ENCODE measurements around the gene UBE2I.

The UBE2I gene

DNA sequence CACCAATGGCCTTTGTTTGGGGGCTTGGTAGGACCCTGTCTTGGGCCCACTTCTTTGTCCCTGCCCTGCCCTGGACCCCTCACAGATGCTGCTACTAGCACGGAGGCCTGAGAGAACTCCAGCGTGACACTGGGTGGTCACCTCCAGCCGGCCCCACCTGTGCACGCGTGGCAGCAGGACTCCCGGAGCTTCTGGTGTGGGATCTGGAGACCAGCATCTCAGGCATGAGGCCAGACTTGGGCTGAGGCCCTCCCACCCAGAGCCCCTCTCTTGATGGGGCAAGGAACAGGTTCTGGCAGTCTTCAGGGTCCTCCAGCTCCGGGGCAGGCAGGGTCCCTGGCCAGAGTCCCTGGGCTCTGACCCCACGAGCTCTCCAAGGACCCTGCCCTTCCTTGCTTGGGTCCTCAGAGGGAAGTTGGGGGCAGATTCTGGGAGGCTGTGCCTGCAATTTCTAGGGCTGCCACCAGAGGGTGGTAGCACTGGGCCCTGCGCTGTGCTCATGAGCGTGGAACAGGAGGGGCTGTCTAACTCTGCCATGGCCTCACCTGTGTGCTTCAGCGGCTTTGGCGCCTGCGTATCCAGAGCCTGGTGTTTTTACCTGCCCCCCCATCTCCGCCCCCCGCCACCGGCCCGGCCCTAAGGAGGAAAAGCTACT is 21.0 kb downstream of the UBE2I start:
- DNase-seq (ENCODE audit: low read depth in 2 of 2) = peak in 1 of 2 experiments; percentile 40

GRCh38 chr16:1330931-1331711 is 21.7 kb downstream of the UBE2I start:
- DNase-seq (ENCODE audit: low read depth in 2 of 2) = no peak

DNA sequence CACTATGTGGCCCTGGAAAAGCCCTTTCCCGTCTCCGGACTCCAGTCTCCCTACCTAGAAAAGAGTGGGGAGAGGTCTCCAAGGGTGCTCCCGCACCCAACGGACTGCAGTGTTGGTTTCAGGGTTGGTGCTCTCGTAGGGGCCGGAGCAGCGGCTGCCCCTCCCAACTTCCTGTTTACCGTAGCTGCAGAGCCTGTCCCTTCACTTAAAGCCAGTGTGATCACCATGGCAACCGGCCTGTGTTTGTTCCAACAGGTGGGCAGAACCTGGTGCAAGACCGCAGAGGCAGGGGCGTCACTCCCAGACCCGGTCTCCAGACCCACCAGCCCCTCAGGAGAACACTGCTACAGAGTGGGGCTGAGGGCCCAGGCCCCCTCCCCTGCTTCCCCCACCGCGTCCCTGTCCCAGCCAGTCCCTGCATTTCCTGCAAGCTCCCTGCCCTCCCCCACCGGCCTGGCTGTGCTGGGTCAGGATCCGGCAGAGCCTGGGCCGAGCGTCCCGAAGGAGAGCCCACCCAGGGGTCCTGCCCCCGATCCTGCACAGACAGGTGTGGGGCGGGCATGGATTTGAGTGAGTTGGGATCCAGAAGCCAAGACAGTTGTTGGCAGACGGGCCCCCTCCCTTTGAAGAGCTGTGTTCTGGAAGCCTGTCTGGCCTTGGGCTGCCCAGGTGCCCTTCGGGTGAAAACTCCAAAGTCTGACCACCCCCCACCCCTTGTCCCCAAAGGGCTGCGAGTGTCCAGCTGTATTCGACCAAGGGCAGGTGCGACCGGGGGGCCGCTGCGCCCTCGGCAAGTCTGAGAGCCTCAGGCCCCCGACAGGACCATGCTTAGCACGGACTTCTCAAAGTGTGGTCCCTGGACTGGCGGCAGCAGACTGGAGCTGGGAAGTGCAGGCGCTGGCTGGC is 22.5 kb downstream of the UBE2I start:
- no peak for DNase-seq (ENCODE audit: low read depth in 2 of 2)

DNA sequence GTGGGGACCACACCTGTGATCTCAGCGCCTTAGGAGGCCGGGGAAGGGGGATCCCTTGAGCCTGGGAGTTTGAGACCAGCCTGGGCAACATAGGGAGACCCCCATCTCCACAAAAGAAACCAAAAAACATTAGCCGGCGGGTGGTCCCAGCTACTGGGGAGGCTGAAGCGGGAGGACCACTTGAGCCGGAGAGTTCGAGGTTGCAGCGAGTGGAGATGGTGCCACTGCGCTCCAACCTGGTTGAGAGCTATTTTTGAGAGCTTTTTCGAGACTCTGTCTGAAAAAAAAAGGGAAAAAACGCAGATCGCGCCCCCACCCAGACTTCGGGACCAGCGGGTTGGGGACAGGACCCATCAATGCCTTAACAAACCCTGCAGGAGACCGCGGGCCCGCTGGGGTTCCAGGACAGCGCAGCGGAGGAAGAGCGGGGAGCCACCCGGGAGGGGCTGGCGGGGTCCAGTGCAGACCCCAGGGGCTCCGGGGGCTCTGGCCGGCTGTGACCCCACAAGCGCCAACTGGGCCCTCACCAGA is 23.2 kb downstream of the UBE2I start:
- DNase-seq (ENCODE audit: low read depth in 2 of 2) = no peak

- DNase-seq (ENCODE audit: low read depth in 2 of 2) = peak in 1 of 2 experiments; percentile 39
These were observed 23.8 kb downstream of the UBE2I start, which contains the start of gene BAIAP3 for GRCh38 chr16:1333149-1333812. Gene BAIAP3 (plus strand): TSS chr16:1333645. CDS start chr16:1338550, 4,905 bp downstream.

DNA sequence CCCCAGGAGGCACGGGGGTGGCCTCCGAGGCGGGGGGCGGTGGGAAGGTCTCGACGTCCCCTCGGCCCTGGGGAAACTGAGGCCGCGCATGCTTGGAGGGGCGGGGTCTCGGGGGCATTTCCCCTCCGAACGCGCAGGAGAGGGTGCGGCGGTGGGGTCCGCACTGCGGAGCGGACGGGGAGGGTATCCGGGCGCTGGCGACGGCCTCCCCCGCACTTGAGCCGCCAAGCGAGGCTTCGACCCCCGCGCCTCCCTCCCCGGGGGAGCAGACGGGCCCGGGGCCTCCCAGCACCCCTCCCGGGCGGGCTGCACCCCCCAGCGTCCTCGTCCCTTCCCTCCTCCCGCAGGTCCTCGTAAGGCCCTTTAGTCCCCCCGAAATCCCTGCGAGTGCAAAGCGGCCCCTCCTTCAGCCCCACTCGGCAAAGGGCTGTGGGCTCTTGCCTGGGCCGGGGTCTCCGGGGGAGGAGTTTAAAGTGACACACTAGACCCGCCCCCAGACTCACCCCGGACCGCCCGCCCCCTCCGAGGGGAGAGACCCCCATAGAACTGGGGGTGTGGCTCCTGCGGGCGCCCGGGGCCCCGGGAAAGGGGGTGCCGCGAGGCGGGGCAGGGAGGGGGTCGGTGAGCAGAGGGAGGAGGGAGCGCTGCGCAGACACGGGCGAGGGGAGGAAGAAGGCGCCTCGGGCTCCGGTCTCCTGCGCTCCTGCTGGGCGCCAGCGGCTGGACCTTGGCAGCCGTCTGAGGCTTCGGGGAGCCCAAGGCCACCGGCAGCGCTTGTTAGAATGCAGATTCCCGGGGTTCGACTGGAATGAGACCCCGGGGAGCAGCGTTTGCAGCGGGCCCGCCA is 24.6 kb downstream of the UBE2I start:
- DNase-seq (ENCODE audit: low read depth in 2 of 2) = no peak

- DNase-seq (ENCODE audit: low read depth in 2 of 2) = no peak
These were observed 25.3 kb downstream of the UBE2I start for GRCh38 chr16:1334739-1335138.

DNA sequence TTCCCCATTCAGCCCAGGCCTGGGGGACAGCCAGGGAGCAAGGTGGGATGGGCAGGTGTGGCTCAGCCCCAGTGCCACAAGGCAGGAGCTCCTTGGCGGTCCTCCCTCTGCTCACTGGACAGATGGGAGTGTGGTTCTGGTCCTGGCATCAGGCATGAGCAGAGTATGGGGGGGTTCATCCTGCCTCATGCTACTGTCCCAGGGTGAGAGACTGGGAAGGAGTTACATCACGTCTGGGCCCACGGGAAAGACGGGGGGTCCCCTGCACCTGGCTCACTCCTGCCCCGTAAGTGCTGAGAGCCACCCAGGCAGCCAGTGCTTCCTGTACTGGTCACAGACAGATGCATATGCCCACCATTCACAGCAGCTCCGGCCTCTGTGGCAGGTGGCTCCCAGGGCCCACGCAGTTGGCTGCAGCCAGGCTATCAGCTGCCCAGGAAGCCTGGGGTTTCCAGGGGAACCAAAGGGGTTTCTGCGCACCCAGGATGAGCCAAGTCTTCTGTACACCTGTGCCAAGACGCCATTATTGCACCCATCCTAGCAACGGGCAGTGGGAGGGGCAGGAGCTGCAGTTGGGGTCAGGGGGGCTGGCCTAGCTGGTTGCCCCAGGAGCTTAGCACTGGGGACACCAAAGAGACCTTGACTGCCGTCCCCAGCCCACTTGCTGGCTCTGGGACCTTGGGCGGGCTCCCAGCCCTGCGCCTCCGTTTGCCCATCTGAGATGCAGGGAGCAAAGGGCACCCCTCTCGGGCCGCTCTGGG is 26.0 kb downstream of the UBE2I start:
- DNase-seq (ENCODE audit: low read depth in 2 of 2) = no peak

DNA sequence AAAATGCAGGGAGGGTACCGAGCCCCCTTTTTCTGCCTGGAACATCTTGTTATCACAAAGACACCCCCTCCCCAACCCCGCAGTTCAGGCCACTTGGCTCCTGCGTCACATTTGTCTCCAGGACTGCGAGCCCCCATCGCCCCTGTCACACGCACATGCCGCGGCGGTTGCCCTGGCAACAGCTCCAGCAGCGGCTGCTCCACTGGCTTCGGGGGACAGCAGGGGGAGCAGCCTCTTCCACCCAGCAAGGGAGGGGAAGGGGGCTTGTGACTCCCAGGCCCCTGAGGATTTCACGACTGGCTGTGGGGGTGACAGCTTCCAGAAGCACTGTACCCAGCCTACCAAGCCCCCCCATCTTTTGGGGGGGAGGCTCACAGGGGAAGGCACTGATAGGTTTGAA is 26.6 kb downstream of the UBE2I start:
- no peak for DNase-seq (ENCODE audit: low read depth in 2 of 2)

DNA sequence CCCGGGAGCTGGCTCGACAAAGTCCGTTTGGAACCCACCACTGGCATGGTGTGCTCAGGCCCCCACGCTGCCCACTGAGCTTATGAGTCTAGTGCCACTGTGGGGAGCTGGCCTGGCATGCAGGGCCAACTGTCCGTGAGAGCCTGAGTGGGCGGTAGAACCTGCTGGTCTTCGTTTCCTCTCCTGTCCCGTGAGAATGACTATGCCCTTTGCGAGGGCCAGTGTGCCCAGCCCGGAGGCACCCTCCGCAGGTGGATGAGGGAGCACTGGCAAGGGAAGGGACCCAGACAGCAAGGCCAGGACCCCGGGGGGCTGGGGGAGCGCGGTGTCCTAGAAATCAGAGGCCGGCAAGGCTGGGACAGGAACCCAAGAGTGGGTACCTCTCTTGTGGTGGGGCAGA is 27.2 kb downstream of the UBE2I start:
- no peak for DNase-seq (ENCODE audit: low read depth in 2 of 2)

DNA sequence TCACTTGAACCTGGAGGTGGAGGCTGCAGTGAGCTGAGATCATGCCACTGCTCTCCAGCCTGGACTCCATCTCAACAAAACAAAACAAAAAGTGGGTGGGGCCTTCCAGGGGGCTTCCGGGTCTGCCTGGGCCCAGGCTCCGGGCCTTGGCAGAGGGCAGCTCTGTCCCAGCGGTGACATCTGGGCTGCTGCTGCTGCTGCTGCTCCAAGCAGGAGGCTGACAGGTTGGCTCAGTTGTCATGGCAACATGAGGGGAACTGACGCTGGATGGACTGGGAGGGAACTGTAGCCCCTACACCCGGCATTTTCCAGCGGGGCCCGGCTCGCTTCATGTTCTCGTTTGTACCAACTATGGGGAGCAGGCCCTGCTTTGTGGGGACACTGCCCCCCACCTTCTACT is 28.1 kb downstream of the UBE2I start:
- no peak for DNase-seq (ENCODE audit: low read depth in 2 of 2)

DNA sequence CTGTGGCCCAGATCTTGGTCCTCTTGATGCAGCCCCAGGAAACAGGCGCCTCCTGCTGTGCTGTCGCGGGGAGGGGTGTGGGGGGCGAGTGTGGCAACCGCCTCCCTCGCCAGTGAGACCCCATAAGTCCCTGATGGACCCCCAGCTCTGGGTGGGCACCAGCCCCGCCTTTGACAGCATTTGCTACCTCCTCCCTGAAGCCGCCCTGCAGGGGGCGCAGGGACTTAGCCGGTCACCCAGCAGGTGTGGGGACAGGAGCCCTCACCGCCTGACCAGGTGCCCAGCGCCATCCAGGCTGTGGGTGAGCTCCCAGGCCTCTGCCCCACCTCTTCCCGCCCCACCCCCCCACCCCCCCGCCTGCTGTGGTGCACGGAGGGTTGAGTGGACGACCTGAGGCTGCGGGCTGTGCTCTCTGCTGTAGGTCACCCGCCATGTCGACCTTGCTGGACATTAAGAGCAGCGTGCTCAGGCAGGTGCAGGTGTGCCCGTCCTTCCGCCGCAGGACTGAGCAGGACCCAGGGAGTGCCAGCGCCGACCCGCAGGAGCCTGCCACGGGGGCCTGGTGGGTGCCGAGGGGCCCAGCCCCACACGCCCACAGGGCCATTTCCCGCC is 28.8 kb downstream of the UBE2I start:
- no peak for DNase-seq (ENCODE audit: low read depth in 2 of 2)

DNA sequence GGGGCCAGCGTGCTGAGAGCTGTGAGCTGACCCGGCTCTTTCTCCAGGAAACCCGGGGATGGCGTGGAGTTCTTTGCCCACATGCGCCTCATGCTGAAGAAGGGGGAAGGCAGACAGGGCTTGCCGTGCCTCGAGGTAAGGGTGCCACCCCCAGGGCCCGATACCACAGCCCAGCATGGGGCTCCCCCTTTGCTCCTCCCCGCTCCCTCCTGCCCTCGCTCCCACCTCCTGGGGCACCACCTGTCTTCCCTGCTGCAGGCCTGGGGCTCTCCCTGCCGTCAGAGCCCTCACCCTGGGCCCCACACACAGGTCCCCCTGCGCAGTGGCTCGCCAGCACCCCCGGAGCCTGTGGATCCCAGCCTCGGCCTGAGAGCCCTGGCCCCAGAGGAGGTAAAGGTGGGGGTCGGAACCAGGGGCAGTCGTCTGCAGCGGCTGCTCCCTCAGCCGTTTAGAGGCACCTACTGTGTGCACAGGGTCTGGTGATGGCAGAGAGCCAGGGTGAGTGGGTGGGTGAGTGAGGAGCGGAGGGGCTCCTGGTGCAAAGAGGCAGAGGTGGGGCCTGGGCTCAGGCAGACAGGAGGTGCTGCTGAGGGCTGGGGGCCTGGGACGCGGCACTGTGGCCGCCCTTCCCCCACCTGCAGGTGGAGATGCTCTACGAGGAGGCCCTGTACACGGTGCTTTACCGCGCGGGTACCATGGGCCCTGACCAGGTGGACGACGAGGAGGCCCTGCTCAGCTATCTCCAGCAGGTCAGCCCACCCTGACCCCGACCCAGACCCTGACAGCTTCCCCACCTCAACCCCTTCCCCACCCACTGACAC is 29.6 kb downstream of the UBE2I start:
- DNase-seq (ENCODE audit: low read depth in 2 of 2) = no peak

- no peak for DNase-seq (ENCODE audit: low read depth in 2 of 2)
These were observed 31.5 kb downstream of the UBE2I start for GRCh38 chr16:1340730-1341494.

DNA sequence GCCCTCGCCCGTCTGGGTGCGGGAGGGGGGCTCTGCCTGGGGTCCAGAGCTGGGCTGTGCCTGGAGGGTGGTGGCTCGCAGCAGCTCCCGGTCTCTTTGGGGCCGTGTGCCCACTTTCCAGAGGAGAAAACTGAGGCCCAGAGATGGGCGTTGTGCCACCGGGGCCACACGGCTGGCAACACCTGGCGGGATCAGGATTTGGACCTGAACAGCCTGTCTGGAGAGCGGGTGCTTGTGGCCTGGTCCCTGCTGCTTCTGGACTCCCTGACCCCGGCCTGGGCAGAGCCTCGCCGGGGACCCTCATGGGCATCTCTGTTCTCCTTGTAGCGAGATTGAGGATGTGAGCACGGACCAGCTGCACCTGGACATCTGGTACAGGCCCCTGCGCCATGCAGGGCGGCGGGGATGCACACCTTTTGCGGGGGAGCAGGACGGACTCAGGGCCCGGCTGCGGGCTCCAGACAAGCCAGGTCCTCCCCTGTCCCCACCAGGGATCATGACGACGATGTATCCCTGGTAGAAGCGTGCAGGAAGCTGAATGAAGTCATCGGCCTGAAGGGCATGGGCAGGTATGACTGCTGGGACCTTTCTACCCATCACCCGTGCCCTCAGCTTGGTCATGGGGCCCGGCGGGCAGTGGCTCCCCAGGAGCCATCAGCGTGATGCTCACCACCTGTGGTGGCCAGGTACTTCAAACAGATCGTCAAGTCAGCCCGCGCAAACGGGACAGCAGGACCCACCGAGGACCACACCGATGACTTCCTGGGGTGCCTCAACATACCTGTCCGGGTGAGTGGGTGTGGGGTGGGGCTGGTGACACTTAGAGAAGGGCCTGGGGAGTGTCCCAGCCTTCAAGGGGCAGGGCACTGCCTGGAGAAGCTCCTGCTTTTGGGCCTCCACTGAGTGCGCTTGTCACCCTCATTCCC is 32.3 kb downstream of the UBE2I start:
- DNase-seq (ENCODE audit: low read depth in 2 of 2) = no peak

Data from stimulated activated CD4-positive, alpha-beta T cell treated with anti-CD3 and anti-CD28 coated beads, Interleukin-12 subunit alpha, Interleukin-12 subunit beta, amount 100 ng/mL, for 24 hours (primary cell).